Keratinocyte (primary cell): Measurements from ENCODE around the gene KRT4. TPM values are rescaled to one million over a fixed set of nuclear protein-coding genes. Genes with fewer than 3 reads are reported as not detected.

Experiments used
- DNase-seq: peaks from one replicate; pipeline ENCODE4 v3.0.0-alpha.2; 2011; ENCODE audit warnings: low read depth, missing footprints, low spot score
- FAIRE-seq: peaks from 2 replicates; lab custom pipeline; 2011; peaks lifted over from hg19 to GRCh38; lab: Jason Lieb, UNC
- H2AFZ ChIP-seq: 2 replicates; pipeline ENCODE4 v1.6.0; 2012; ENCODE audit warnings: low read length, control low read depth, inconsistent platforms; ENCODE audit not compliant: control insufficient read depth
- H3K27ac ChIP-seq: 2 replicates; pipeline ENCODE4 v1.5.1; 2011; ENCODE audit warnings: low read length; ENCODE audit not compliant: control insufficient read depth, insufficient read depth
- H3K27me3 ChIP-seq: 3 replicates; pipeline ENCODE4 v1.6.0; 2011; ENCODE audit warnings: low read length; ENCODE audit not compliant: control insufficient read depth, insufficient read depth; ENCODE audit errors: extremely low read depth
- H3K36me3 ChIP-seq, 2 experiments: 2 replicates in 1 of 2; 3 replicates in 1 of 2; pipeline ENCODE4 v1.5.1; 2011; ENCODE audit warnings: low read length in 2 of 2, mild to moderate bottlenecking in 1 of 2; ENCODE audit not compliant: control insufficient read depth in 2 of 2, insufficient read depth in 2 of 2; ENCODE audit errors: extremely low read depth in 1 of 2
- H3K4me1 ChIP-seq: 3 replicates; pipeline ENCODE4 v1.5.1; 2011; ENCODE audit warnings: low read length; ENCODE audit not compliant: control insufficient read depth, insufficient read depth; ENCODE audit errors: extremely low read depth
- H3K4me2 ChIP-seq: 3 replicates; pipeline ENCODE4 v1.6.0; 2011; ENCODE audit warnings: low read depth, low read length; ENCODE audit not compliant: control insufficient read depth, insufficient read depth; ENCODE audit errors: extremely low read depth
- H3K4me3 ChIP-seq, 3 experiments: fragments of 200-600 bp in 1 of 3; sonication (generic) in 1 of 3; 2 replicates in 2 of 3; 3 replicates in 1 of 3; pipeline ENCODE4 v1.5.1; 2011 to 2016; ENCODE audit warnings: low read length in 3 of 3, mild to moderate bottlenecking in 3 of 3, control low read depth in 2 of 3, inconsistent platforms in 1 of 3, low read depth in 1 of 3, mixed read lengths in 1 of 3, mixed run types in 1 of 3, moderate library complexity in 1 of 3; ENCODE audit not compliant: control insufficient read depth in 2 of 3, insufficient read depth in 2 of 3; ENCODE audit errors: extremely low read depth in 1 of 3
- H3K79me2 ChIP-seq: 2 replicates; pipeline ENCODE4 v1.6.0; 2012; ENCODE audit warnings: low read length; ENCODE audit not compliant: control insufficient read depth, insufficient read depth
- H3K9ac ChIP-seq: 3 replicates; pipeline ENCODE4 v1.6.0; 2011; ENCODE audit warnings: low read length; ENCODE audit not compliant: control insufficient read depth, insufficient read depth; ENCODE audit errors: extremely low read depth
- H3K9me1 ChIP-seq: 3 replicates; pipeline ENCODE4 v1.6.0; 2011; ENCODE audit warnings: low read length; ENCODE audit not compliant: control insufficient read depth, insufficient read depth; ENCODE audit errors: extremely low read depth
- H3K9me3 ChIP-seq: 2 replicates; pipeline ENCODE4 v1.5.1; 2012; ENCODE audit warnings: low read depth, low read length; ENCODE audit not compliant: control insufficient read depth
- H4K20me1 ChIP-seq: 3 replicates; pipeline ENCODE4 v1.6.0; 2011; ENCODE audit warnings: low read length; ENCODE audit not compliant: control insufficient read depth, insufficient read depth; ENCODE audit errors: extremely low read depth
- EZH2 ChIP-seq: IDR thresholded peaks from one replicate; pipeline ENCODE4 v1.6.1; 2012; ENCODE audit warnings: inconsistent platforms, mild to moderate bottlenecking, low read length, moderate library complexity
- dilution Hi-C: fragments of 300-500 bp; cut with MboI; formaldehyde crosslinking; loops from one replicate; pipeline ENCODE4 v1.7.0; 2020; ENCODE audit warnings: low sequenced_read_pairs; ENCODE audit not compliant: extremely low pct_ligation_motif_present
- polyA plus RNA-seq, 5 experiments: library from polyadenylated mRNA; depleted of rRNA in 3 of 5; stranded (reverse) in 3 of 5; stranded (forward) in 1 of 5; unstranded in 1 of 5; fragments of >200 nt; gene quantifications; 1 replicate in 1 of 5; 2 replicates in 3 of 5; 3 replicates in 1 of 5; pipeline versions ENCODE4 v1.2.1 to v1.2.3, GENCODE V29; 2011 to 2012; ENCODE audit warnings: missing spikeins in 2 of 5, low read depth in 1 of 5, low replicate concordance in 1 of 5
- TF ChIP-seq, protein P1 (sequence below), 3 experiments: IDR thresholded peaks in 1 of 3; conservative IDR thresholded peaks in 1 of 3; optimal IDR thresholded peaks in 1 of 3; 2 replicates in 2 of 3; 3 replicates in 1 of 3; pipeline versions ENCODE3 to v1.5.1; 2011; ENCODE audit warnings: low read length in 3 of 3, mild to moderate bottlenecking in 3 of 3, moderate library complexity in 2 of 3, control low read depth in 1 of 3, inconsistent platforms in 1 of 3; ENCODE audit not compliant: insufficient read depth in 2 of 3; ENCODE audit errors: extremely low read depth in 1 of 3

KRT4 gene
- polyA plus RNA-seq, 1 donor (not counting 4 experiments of a cell fraction or from before 2014, with no cell fraction given), result 2.0 TPM

DNA sequence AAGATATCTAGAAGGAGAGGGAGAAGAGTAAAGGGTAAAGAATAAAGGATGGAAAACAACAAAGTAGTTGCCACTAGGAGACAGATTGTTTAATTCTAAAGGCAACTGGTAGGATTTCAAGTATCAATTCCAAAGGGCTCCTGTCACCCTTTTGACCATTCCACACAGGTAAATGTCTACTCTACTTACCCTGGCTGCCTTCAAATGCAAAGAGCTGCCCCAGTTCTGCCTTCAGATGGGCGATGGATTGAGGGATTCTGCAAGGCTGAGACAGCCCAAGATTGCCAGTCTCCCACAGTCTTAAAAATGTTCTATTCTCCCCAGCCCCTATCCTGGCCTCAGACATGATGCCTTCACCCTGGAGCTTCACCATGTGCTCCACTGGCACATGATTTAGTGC, 48.2 kb downstream of the KRT4 start:
- Histone ChIP-seq H3K27ac (no peak overlapping the region), H3K4me2 (no peak overlapping the region), H3K9ac (no peak overlapping the region), H2AFZ (no peak overlapping the region), H3K9me1 (no peaks in the 10 kb centered on the region), H3K9me3 (no peaks in the 10 kb centered on the region), H3K4me3 (no peak overlapping the region), H4K20me1 (no peaks in the 10 kb centered on the region), H3K79me2 (no peaks in the 10 kb centered on the region), H3K27me3 (peaks cover 25% of the 10 kb centered on the region), H3K36me3 (no peaks in the 10 kb centered on the region), H3K4me1 (no peaks in the 10 kb centered on the region)
- FAIRE-seq, result no peak
- dilution Hi-C loops, result no loop called here
- TF ChIP-seq, protein P1, sequence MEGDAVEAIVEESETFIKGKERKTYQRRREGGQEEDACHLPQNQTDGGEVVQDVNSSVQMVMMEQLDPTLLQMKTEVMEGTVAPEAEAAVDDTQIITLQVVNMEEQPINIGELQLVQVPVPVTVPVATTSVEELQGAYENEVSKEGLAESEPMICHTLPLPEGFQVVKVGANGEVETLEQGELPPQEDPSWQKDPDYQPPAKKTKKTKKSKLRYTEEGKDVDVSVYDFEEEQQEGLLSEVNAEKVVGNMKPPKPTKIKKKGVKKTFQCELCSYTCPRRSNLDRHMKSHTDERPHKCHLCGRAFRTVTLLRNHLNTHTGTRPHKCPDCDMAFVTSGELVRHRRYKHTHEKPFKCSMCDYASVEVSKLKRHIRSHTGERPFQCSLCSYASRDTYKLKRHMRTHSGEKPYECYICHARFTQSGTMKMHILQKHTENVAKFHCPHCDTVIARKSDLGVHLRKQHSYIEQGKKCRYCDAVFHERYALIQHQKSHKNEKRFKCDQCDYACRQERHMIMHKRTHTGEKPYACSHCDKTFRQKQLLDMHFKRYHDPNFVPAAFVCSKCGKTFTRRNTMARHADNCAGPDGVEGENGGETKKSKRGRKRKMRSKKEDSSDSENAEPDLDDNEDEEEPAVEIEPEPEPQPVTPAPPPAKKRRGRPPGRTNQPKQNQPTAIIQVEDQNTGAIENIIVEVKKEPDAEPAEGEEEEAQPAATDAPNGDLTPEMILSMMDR (optimal IDR thresholded peaks at IDR 0.05 in 1 of 3, IDR thresholded peaks at IDR 0.05 in 1 of 3, conservative IDR thresholded peaks at IDR 0.05 in 1 of 3; ENCODE audit: extremely low read depth in 1 of 3, insufficient read depth in 2 of 3, low read length in 3 of 3), result no peak
- TF ChIP-seq EZH2, result no peak
- DNase-seq, result no peak

DNA sequence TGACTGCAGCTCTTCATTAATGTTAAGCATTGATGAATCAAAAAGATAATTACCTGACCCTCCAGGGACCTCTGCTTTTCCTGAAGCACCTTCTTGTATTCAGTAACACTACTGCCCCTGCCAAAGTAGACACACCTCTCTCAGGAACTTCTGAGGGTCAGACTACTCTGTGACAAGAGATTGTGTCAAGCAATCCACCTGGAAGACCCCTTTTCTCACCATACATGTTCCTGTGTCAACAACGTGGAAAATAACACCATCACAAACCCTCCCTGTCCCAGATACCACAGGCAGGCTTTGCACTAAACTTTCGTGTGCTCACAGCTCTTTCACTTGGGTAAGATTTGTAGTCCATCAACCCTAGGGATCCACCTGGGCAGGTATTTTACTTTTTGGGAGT, 49.9 kb downstream of the KRT4 start:
- no peaks in the 10 kb centered on the region for H3K36me3 ChIP-seq
- FAIRE-seq (no peak), DNase-seq (no peak)
- no peak overlapping the region for H2AFZ ChIP-seq
- TF ChIP-seq, protein P1 (optimal IDR thresholded peaks at IDR 0.05 in 1 of 3, IDR thresholded peaks at IDR 0.05 in 1 of 3, conservative IDR thresholded peaks at IDR 0.05 in 1 of 3; ENCODE audit: extremely low read depth in 1 of 3, insufficient read depth in 2 of 3, low read length in 3 of 3), result no peak
- no peak for TF ChIP-seq EZH2
- no peak overlapping the region for H3K9ac ChIP-seq
- peaks cover 1% of the 10 kb centered on the region for H3K9me3 ChIP-seq
- dilution Hi-C loops, result no loop called here
- no peaks in the 10 kb centered on the region for H3K79me2 ChIP-seq
- no peaks in the 10 kb centered on the region for H4K20me1 ChIP-seq
- peaks cover 25% of the 10 kb centered on the region for H3K27me3 ChIP-seq
- H3K9me1 ChIP-seq, result no peaks in the 10 kb centered on the region
- H3K4me3 ChIP-seq, result no peak overlapping the region
- no peak overlapping the region for H3K4me2 ChIP-seq
- no peak overlapping the region for H3K27ac ChIP-seq
- H3K4me1 ChIP-seq, result no peaks in the 10 kb centered on the region
